ENCODE measurements around the gene F2RL2.

Gene F2RL2

GRCh38 chr5:76622973-76623596 lies at the start of gene F2RL2:
TSS of gene F2RL2 (minus strand) at chr5:76623403. CDS start at chr5:76623230, 173 bp downstream.
- DNase-seq (ENCODE audit: low read depth in 2 of 3, low spot score in 1 of 3): no peak

DNA sequence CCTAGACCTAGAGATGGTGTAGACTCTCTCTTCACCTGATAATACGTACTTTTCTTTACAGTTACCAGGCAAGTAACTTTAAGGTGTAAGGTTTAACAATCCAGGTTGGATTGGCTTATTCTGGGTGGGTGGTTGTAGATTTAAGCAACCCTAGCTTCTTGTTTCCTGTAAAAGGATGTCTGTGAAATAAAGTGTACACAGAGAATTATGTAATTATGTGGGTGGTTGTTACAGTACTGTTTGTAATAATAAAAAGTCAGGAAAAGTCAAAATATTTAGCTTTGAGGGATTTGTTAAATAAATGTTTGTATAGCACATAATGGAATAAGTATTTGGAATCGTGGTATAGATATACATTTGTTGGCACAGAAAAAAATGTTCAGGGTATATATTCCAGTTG lies 49.0 kb upstream of the F2RL2 start:
- no peak for DNase-seq (ENCODE audit: low read depth in 2 of 3, low spot score in 1 of 3)

- no peak for DNase-seq (ENCODE audit: low read depth in 2 of 3, low spot score in 1 of 3)
Measured at GRCh38 chr5:76670508-76670907, 47.3 kb upstream of the F2RL2 start.

GRCh38 chr5:76669245-76669644 lies 46.0 kb upstream of the F2RL2 start:
- DNase-seq (ENCODE audit: low read depth in 2 of 3, low spot score in 1 of 3): no peak

DNA sequence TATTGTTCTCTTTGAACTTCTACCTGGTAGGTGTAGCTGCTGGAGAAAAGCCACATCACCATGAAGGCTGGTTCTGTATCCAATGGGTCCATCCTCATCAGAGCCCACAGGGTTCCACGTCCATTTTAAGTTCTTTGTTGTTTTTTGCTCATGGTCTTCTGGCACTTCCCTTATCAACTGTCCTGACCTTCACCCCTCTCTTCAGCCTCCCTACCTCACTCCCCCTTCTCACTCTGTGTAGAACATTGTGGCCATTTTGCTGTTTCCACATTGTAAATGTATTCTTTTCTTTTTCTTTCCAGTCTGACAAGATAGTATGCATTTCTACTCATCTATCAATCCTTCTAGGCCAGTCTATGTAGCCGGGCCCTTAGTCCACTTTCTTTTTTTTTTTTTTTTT lies 44.3 kb upstream of the F2RL2 start:
- DNase-seq (ENCODE audit: low read depth in 2 of 3, low spot score in 1 of 3): no peak

GRCh38 chr5:76664079-76664478 lies 40.9 kb upstream of the F2RL2 start:
- no peak for DNase-seq (ENCODE audit: low read depth in 2 of 3, low spot score in 1 of 3)

DNA sequence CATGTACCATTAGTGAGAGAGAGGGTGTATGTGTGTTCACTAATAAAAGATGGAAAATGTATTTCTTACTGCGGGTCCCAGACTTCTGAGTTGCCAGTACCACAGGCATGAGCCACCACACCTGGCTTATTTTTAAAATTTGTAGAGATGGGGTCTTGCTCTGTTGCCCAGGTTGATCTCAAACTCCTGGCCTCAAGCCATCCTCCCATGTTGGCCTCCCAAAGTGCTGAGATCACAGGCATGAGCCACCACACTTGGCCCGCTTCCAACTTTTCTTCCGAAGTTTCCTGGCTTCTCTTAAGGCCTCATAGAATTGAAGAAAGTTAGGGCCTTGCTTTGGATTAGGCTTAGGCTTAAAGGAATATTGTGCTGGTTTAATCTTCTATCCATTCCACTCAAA lies 40.4 kb upstream of the F2RL2 start:
- DNase-seq (ENCODE audit: low read depth in 2 of 3, low spot score in 1 of 3): no peak

GRCh38 chr5:76662521-76662920 lies 39.3 kb upstream of the F2RL2 start:
- no peak for DNase-seq (ENCODE audit: low read depth in 2 of 3, low spot score in 1 of 3)

GRCh38 chr5:76660360-76660759 lies 37.2 kb upstream of the F2RL2 start:
- DNase-seq (ENCODE audit: low read depth in 2 of 3, low spot score in 1 of 3): no peak

GRCh38 chr5:76657683-76658311 lies 34.6 kb upstream of the F2RL2 start:
- no peak for DNase-seq (ENCODE audit: low read depth in 2 of 3, low spot score in 1 of 3)

GRCh38 chr5:76657091-76657490 lies 33.9 kb upstream of the F2RL2 start:
- DNase-seq (ENCODE audit: low read depth in 2 of 3, low spot score in 1 of 3): no peak

- DNase-seq (ENCODE audit: low read depth in 2 of 3, low spot score in 1 of 3): no peak
Measured at GRCh38 chr5:76652809-76653414, 29.7 kb upstream of the F2RL2 start.

DNA sequence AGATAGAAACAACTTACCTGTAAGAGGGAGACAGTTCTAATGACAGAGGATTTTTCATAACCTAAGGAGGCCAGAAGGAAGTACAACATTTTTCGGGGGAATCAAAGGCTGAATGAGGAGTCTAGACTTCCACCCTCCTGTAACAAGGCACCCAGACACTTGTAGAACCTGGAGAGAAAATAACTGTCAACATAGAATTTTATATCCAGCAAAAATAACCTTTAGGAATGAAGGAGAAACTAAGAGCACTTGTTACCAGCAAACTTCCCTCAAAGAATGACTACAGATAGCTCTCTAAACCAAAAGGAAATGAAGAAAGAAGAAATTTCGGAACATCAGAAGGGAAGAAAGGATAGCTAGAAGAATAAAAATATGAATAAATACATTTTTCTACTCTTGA lies 25.9 kb upstream of the F2RL2 start:
- no peak for DNase-seq (ENCODE audit: low read depth in 2 of 3, low spot score in 1 of 3)

- DNase-seq (ENCODE audit: low read depth in 2 of 3, low spot score in 1 of 3): no peak
Measured at GRCh38 chr5:76643371-76643770, 20.2 kb upstream of the F2RL2 start.

GRCh38 chr5:76642390-76643040 lies 19.3 kb upstream of the F2RL2 start:
- no peak for DNase-seq (ENCODE audit: low read depth in 2 of 3, low spot score in 1 of 3)

- DNase-seq (ENCODE audit: low read depth in 2 of 3, low spot score in 1 of 3): peak; percentile 33 to 75 (median 51)
Measured at GRCh38 chr5:76641514-76642120, 18.4 kb upstream of the F2RL2 start.

DNA sequence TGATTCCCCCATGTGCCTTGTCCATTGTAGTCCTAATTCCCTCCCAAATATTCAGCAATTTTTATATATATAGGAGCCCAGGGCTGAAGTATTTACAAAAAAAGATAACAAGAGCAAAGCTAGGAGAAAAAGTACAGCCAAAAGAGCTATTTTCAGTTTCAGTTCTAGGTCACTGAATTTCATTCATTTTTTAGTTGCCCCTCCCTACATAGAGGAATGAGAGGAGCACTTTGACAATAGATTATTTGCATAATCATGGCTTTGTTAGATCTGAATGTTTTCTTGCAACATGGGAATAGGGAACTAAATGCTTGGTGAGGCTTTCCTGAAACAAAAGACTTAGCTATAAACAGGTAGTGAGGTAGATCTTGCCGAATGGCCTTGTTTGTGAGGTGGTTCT lies 15.3 kb upstream of the F2RL2 start:
- DNase-seq (ENCODE audit: low read depth in 2 of 3, low spot score in 1 of 3): no peak

DNA sequence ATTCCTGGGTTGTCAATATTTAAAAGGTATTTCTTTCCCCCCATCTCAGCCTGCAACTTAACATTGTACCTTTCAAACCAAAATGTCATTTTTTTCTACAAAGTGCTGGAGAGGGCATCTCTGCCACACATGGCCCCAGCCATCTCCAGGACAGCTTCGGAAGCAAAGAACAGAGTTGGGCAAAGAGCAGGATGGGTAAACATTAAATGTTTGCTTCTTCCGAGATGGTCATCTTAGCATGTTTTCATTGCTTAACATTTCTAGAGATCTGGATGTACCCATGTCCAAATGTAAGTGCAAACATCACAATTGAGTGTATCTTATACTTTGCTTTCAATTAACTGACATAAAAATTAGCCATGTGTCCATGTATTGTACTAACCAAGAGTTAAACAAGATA lies 14.3 kb upstream of the F2RL2 start:
- no peak for DNase-seq (ENCODE audit: low read depth in 2 of 3, low spot score in 1 of 3)

DNA sequence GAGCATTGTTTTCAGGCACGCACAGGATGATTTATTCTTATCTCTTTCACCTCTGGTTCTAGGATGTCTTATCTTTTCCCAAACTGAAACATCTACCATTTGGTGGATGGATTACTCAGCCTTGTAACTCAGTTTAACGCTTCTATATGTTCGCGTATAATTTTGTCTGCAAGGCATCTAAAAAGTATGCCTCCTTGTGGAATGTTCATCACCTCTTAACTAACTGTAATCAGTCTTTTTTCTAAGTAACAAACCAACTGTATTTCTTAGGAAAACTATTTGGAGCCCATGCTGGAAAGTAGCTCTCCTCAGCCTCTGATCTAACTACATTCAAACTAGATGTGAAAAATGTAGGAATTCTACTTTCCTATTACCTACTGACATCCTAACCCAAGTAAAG lies 11.5 kb upstream of the F2RL2 start:
- no peak for DNase-seq (ENCODE audit: low read depth in 2 of 3, low spot score in 1 of 3)

DNA sequence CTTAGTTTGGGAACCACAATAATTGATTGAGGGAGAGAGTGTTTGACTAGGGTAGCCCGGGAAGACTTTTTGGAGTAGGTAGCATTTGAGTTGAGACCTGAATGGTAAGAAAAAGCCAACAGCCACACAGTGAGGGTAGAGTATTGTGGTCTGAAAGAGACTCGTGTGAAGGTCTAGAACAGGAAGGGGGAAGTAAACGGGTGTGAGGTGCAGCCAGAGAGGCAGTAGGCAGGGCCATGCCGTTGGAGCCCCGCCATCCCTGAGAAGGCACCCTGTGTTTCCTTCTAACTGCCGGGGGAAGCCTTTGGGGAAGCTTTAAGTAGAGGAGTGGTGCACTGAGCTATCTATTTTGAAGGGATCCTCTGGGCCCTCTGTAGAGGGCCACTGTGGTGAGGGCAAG lies 3.5 kb upstream of the F2RL2 start:
- no peak for DNase-seq (ENCODE audit: low read depth in 2 of 3, low spot score in 1 of 3)

- no peak for DNase-seq (ENCODE audit: low read depth in 2 of 3, low spot score in 1 of 3)
Measured at GRCh38 chr5:76625087-76625815, 2.0 kb upstream of the F2RL2 start.
